HG03175 (cell line): ENCODE results near the gene COLEC12.
"Not testable (repeated sequence)": the region's sequence is repeated elsewhere in the genome, so short reads cannot be mapped to it uniquely, and the experiment has no call there.

Experiments used
- ATAC-seq: cut with Tn5 transposase; IDR thresholded peaks from one replicate; pipeline ENCODE4 v1.9.1; 2021; ENCODE audit warnings: mild to moderate bottlenecking, moderate library complexity; ENCODE audit not compliant: unreplicated experiment

Gene COLEC12

DNA sequence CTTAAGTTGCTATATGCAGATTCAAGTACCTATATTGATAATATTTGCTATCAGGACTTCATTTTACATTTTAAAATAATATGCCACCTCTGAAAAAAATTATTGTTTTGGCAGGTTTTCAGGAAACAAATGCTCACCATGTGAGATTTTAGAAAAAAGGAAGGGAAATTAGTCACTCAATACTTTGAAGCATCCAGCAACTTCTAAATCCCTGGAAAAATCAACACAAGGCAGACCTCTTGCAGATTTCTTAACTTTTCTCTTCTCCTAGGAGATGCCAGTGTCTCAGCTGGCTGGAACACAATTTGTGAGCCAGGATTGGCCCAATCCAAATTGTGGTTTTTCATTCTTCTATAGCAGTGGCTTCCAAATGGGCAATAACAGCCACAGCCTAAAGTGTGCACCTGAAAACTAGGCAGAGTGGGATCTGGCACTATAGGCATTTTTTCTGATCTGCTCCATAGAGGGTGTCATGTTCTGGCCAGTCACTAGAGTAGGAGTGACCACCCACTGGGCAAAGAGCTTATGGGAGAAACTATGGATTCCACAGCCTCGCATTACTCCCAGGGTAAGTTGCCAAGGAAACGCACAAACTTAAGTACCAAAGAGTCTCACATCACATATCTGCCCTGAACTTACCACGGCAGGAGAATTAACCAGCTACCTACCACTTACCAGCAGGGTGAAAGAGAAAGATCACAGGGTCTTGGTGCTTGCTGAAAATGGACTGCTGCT is 204.6 kb downstream of the COLEC12 start:
- ATAC-seq = no peak

DNA sequence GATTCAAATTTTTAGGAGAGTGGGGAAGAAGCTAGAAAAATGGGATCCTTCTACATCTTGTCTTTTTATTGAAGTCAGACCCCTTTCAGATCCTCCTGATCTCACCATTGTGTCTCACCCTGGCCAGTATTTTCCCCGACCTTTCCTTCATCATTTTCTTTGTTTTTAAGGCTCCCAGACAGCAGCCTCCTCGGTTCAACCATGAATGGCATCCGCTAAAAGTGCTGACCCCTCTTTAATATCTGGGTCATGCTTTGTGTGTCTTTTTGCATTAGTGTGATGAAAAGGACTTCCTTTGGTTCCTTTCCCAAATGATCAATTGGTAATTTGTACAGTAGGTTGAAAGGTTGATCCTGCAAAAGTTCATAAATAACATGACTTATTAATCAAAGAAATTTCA is 205.9 kb downstream of the COLEC12 start:
- ATAC-seq = no peak

DNA sequence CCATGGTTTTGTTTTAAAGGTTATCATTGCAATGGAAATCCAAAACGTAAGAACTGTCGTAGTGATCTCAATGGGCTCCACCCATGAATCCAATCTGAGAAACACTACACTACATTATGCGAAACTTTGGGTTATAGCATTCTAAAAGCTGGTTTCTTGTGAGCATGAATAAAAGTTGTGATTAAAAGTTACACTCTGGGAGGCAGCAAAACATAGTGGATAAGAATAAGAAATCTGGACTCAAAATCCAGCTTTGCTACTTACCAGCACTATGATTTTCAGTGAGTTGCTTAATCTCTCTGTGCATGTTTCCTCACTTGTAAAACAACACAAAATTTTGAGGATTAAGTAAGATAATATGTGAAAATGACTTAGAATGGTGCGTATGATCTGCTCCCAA is 207.0 kb downstream of the COLEC12 start:
- ATAC-seq = no peak

DNA sequence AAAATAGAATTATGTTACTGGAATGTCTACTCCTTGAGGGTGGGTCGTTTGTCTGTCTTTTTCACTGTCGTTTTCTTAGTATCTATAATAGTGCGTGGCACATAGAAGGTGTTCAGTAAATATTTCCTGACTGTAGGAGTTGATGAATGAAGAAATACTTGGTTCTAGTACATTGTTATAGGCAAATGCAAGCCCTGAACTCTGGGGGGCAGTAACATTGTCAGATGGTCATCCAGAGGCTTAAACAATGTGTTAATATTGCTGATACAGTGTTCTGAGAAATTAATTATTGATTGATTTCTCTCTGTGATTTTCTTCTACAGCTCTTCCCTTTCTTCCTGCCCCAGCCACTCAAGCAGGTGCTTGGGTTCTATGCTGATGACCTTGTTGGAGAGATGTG is 208.2 kb downstream of the COLEC12 start:
- ATAC-seq = no peak

DNA sequence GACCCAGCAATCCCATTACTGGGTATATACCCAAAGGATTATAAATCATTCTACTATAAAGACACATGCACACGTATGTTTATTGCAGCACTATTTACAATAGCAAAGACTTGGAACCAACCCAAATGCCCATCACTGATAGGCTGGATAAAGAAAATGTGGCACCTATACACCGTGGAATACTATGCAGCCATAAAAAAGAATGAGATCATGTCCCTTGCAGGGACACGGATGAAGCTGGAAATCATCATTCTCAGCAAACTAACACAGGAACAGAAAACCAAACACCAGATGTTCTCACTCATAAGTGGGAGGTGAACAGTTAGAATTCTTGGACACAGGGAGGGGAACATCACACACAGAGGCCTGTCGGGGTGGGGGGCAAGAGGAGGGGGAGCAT is 210.5 kb downstream of the COLEC12 start:
- not testable (repeated sequence) for ATAC-seq

GRCh38 chr18:289026-289425 is 211.5 kb downstream of the COLEC12 start:
- ATAC-seq = no peak

- no peak for ATAC-seq
Observed at GRCh38 chr18:286515-287310, 213.8 kb downstream of the COLEC12 start.

DNA sequence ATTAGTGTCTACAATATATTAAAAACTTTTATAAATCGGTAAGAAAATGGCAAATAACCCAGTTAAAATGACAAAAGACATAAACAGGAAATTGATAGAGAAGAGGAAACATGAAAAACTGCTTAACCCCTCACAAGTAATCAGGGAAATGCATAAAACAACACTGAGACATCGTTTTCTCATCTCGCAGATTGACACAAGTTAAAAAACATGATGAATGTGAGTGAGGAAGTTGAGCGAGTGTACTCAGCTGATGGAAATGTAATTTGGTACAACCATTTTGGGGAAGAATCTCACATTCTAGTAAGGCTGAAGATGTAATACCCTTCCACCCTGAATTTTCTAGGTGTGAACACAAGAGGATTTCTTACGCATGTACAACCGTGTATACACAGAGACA is 214.7 kb downstream of the COLEC12 start:
- ATAC-seq = no peak

DNA sequence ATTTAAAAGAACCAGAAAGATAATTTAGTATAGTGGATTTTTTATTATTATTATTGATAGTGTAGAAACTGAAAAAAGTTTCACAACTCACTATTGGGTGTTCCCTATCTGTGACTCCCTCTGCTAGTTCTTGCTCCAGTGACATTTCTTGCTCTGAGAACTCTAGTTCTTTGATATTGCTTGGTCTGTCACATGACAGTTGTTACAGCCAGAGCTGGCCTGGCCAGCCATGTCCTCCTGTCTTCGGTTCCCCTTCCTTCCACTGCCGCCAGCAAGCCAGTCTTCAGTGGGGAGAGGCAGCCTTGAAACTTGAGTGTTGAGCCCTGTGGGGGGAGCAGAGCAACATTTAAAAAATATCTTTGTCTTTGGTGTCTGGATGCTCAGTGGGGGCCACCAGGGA is 225.0 kb downstream of the COLEC12 start:
- ATAC-seq = no peak

GRCh38 chr18:274313-274712 is 226.2 kb downstream of the COLEC12 start:
- no peak for ATAC-seq

- no peak for ATAC-seq
Observed at GRCh38 chr18:273525-273924, 227.0 kb downstream of the COLEC12 start.

- no peak for ATAC-seq
Observed at GRCh38 chr18:272650-273049, 227.9 kb downstream of the COLEC12 start.

DNA sequence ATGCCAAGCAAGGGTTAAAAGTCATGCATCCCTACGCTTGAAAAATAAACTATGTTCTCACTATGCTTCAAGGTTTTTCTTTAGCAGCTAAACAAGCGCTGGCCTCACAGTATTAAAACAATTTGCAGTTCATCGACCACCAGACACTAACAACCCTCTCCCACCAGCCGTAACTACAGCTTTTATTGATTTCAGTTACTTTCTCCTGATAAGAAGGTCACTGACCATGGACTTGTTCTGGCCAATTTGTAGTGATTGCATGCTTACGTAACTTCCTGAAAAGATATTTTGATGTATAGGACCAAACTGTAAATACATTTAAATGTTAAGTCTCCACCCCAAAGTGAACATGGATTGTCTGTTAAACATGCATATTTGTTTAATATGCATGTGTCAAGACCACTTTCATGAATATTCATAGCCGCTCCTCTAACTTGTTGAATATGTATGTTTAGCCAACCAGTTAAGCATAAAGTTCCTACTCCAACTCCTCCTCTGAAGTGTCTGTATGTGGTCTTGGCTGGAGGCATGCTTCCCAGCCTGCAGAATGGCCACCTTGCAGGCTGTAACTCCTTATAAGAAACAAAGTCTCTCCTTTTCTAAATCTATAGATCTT is 230.9 kb downstream of the COLEC12 start:
- no peak for ATAC-seq

GRCh38 chr18:267688-268552 is 232.6 kb downstream of the COLEC12 start, which contains the start of gene THOC1:
Gene THOC1, minus strand, starts transcription at chr18:268047. Its CDS starts 28 bp downstream, at chr18:268019.
- ATAC-seq = peak; percentile 92

GRCh38 chr18:267380-267687 is 233.2 kb downstream of the COLEC12 start:
- ATAC-seq = peak; percentile 34
